Measurements from ENCODE around the gene NME7.
A peak's percentile ranks its signal among the peaks of the same experiment; 100 is the strongest.

NME7 gene

GRCh38 chr1:169115891-169116585 lies 251.6 kb downstream of the NME7 start:
- Histone ChIP-seq H3K27ac (no peak overlapping the region), H3K4me1 (no peaks in the 10 kb centered on the region), H3K27me3 (no peaks in the 10 kb centered on the region), H3K9ac (no peak overlapping the region), H3K9me3 (no peaks in the 10 kb centered on the region), H3K4me3 (no peak overlapping the region), H3K36me3 (peaks cover 20% of the 10 kb centered on the region), H4K20me1 (no peaks in the 10 kb centered on the region), H3K4me2 (no peak overlapping the region)
- TF ChIP-seq Cebpa-rat (IDR thresholded peaks at IDR 0.05) = no peak

- Histone ChIP-seq H3K4me3 (no peak overlapping the region), H3K9me3 (no peaks in the 10 kb centered on the region), H4K20me1 (no peaks in the 10 kb centered on the region), H3K36me3 (peaks cover 20% of the 10 kb centered on the region), H3K27ac (no peak overlapping the region), H3K9ac (no peak overlapping the region), H3K4me2 (no peak overlapping the region), H3K27me3 (no peaks in the 10 kb centered on the region), H3K4me1 (peaks cover 12% of the 10 kb centered on the region)
- TF ChIP-seq Cebpa-rat (IDR thresholded peaks at IDR 0.05) = no peak
Observed at GRCh38 chr1:169113613-169114119, 253.9 kb downstream of the NME7 start.

- H3K4me1 ChIP-seq = peaks cover 20% of the 10 kb centered on the region
- H3K4me3 ChIP-seq = no peak overlapping the region
- no peak overlapping the region for H3K4me2 ChIP-seq
- H4K20me1 ChIP-seq = no peaks in the 10 kb centered on the region
- peaks cover 7% of the 10 kb centered on the region; the same call in 1 of the 2 replicates for H3K27me3 ChIP-seq
- peaks cover 20% of the 10 kb centered on the region for H3K36me3 ChIP-seq
- no peak for TF ChIP-seq Cebpa-rat (IDR thresholded peaks at IDR 0.05)
- no peaks in the 10 kb centered on the region for H3K9me3 ChIP-seq
- no peak overlapping the region for H3K9ac ChIP-seq
- no peak overlapping the region for H3K27ac ChIP-seq
Observed at GRCh38 chr1:169112241-169112640, 255.4 kb downstream of the NME7 start.

GRCh38 chr1:169111472-169111871 lies 256.1 kb downstream of the NME7 start:
- Histone ChIP-seq H4K20me1 (no peaks in the 10 kb centered on the region), H3K27ac (no peak overlapping the region), H3K9ac (no peak overlapping the region), H3K36me3 (peaks cover 20% of the 10 kb centered on the region), H3K4me3 (no peak overlapping the region), H3K27me3 (peaks cover 14% of the 10 kb centered on the region; the same call in 1 of the 2 replicates), H3K9me3 (no peaks in the 10 kb centered on the region), H3K4me2 (no peak overlapping the region), H3K4me1 (peaks cover 23% of the 10 kb centered on the region)
- no peak for TF ChIP-seq Cebpa-rat (IDR thresholded peaks at IDR 0.05)

GRCh38 chr1:169110689-169111447 lies 256.7 kb downstream of the NME7 start:
- Histone ChIP-seq H3K36me3 (peaks cover 20% of the 10 kb centered on the region), H3K4me3 (no peak overlapping the region), H3K27me3 (peaks cover 14% of the 10 kb centered on the region; the same call in 1 of the 2 replicates), H4K20me1 (no peaks in the 10 kb centered on the region), H3K9me3 (no peaks in the 10 kb centered on the region), H3K4me1 (peaks cover 23% of the 10 kb centered on the region), H3K9ac (no peak overlapping the region), H3K4me2 (peak overlapping the region; percentile 55; the same call in 1 of the 2 replicates), H3K27ac (no peak overlapping the region)
- no peak for TF ChIP-seq Cebpa-rat (IDR thresholded peaks at IDR 0.05)

GRCh38 chr1:169110236-169110635 lies 257.4 kb downstream of the NME7 start:
- Histone ChIP-seq H3K4me1 (peaks cover 28% of the 10 kb centered on the region), H3K36me3 (peaks cover 20% of the 10 kb centered on the region), H3K9ac (peak overlapping the region; percentile 45; the same call in 1 of the 2 replicates), H3K9me3 (no peaks in the 10 kb centered on the region), H3K27me3 (peaks cover 17% of the 10 kb centered on the region), H3K27ac (no peak overlapping the region), H3K4me2 (peak overlapping the region; percentile 55), H3K4me3 (no peak overlapping the region), H4K20me1 (no peaks in the 10 kb centered on the region)
- no peak for TF ChIP-seq Cebpa-rat (IDR thresholded peaks at IDR 0.05)

- peak overlapping the region; percentile 55 for H3K4me2 ChIP-seq
- H3K9ac ChIP-seq = peak overlapping the region; percentile 45; the same call in 1 of the 2 replicates
- peaks cover 31% of the 10 kb centered on the region for H3K4me1 ChIP-seq
- H4K20me1 ChIP-seq = no peaks in the 10 kb centered on the region
- no peak overlapping the region for H3K4me3 ChIP-seq
- H3K36me3 ChIP-seq = peaks cover 19% of the 10 kb centered on the region
- H3K9me3 ChIP-seq = no peaks in the 10 kb centered on the region
- no peak overlapping the region for H3K27ac ChIP-seq
- no peak for TF ChIP-seq Cebpa-rat (IDR thresholded peaks at IDR 0.05)
- peaks cover 18% of the 10 kb centered on the region for H3K27me3 ChIP-seq
Observed at GRCh38 chr1:169109561-169110134, 257.9 kb downstream of the NME7 start.

GRCh38 chr1:169108863-169109560 lies 258.6 kb downstream of the NME7 start:
- Histone ChIP-seq H3K27me3 (peaks cover 18% of the 10 kb centered on the region), H3K4me2 (0 out of 2 replicates have a peak overlapping the region, but pooled peaks have one; percentile 55), H3K27ac (no peak overlapping the region), H3K9ac (no peak overlapping the region), H3K4me1 (peaks cover 31% of the 10 kb centered on the region), H3K9me3 (no peaks in the 10 kb centered on the region), H3K36me3 (peaks cover 15% of the 10 kb centered on the region), H3K4me3 (no peak overlapping the region), H4K20me1 (no peaks in the 10 kb centered on the region)
- TF ChIP-seq Cebpa-rat (IDR thresholded peaks at IDR 0.05) = no peak

- H3K36me3 ChIP-seq = peaks cover 10% of the 10 kb centered on the region
- H3K4me1 ChIP-seq = peaks cover 31% of the 10 kb centered on the region
- no peak overlapping the region for H3K9ac ChIP-seq
- no peaks in the 10 kb centered on the region for H3K9me3 ChIP-seq
- no peak overlapping the region for H3K4me3 ChIP-seq
- no peak for TF ChIP-seq Cebpa-rat (IDR thresholded peaks at IDR 0.05)
- no peaks in the 10 kb centered on the region for H4K20me1 ChIP-seq
- peaks cover 18% of the 10 kb centered on the region for H3K27me3 ChIP-seq
- no peak overlapping the region for H3K27ac ChIP-seq
- peak overlapping the region; percentile 97; the same call in 1 of the 2 replicates for H3K4me2 ChIP-seq
Observed at GRCh38 chr1:169108223-169108622, 259.4 kb downstream of the NME7 start.

All from BLaER1 (cell line).